ENCODE measurements around the gene TTC9C. TPM values are rescaled to one million over a fixed set of nuclear protein-coding genes. Genes with fewer than 3 reads are reported as not detected.
A peak's percentile ranks its signal among the peaks of the same experiment; 100 is the strongest.

The TTC9C gene
- total and polyA plus RNA-seq, 2 of the 8 experiments (the other 6 are each of a cell fraction or from before 2014, with no cell fraction given), result 25.4 to 34.1 TPM

- TF ChIP-seq, protein P1, sequence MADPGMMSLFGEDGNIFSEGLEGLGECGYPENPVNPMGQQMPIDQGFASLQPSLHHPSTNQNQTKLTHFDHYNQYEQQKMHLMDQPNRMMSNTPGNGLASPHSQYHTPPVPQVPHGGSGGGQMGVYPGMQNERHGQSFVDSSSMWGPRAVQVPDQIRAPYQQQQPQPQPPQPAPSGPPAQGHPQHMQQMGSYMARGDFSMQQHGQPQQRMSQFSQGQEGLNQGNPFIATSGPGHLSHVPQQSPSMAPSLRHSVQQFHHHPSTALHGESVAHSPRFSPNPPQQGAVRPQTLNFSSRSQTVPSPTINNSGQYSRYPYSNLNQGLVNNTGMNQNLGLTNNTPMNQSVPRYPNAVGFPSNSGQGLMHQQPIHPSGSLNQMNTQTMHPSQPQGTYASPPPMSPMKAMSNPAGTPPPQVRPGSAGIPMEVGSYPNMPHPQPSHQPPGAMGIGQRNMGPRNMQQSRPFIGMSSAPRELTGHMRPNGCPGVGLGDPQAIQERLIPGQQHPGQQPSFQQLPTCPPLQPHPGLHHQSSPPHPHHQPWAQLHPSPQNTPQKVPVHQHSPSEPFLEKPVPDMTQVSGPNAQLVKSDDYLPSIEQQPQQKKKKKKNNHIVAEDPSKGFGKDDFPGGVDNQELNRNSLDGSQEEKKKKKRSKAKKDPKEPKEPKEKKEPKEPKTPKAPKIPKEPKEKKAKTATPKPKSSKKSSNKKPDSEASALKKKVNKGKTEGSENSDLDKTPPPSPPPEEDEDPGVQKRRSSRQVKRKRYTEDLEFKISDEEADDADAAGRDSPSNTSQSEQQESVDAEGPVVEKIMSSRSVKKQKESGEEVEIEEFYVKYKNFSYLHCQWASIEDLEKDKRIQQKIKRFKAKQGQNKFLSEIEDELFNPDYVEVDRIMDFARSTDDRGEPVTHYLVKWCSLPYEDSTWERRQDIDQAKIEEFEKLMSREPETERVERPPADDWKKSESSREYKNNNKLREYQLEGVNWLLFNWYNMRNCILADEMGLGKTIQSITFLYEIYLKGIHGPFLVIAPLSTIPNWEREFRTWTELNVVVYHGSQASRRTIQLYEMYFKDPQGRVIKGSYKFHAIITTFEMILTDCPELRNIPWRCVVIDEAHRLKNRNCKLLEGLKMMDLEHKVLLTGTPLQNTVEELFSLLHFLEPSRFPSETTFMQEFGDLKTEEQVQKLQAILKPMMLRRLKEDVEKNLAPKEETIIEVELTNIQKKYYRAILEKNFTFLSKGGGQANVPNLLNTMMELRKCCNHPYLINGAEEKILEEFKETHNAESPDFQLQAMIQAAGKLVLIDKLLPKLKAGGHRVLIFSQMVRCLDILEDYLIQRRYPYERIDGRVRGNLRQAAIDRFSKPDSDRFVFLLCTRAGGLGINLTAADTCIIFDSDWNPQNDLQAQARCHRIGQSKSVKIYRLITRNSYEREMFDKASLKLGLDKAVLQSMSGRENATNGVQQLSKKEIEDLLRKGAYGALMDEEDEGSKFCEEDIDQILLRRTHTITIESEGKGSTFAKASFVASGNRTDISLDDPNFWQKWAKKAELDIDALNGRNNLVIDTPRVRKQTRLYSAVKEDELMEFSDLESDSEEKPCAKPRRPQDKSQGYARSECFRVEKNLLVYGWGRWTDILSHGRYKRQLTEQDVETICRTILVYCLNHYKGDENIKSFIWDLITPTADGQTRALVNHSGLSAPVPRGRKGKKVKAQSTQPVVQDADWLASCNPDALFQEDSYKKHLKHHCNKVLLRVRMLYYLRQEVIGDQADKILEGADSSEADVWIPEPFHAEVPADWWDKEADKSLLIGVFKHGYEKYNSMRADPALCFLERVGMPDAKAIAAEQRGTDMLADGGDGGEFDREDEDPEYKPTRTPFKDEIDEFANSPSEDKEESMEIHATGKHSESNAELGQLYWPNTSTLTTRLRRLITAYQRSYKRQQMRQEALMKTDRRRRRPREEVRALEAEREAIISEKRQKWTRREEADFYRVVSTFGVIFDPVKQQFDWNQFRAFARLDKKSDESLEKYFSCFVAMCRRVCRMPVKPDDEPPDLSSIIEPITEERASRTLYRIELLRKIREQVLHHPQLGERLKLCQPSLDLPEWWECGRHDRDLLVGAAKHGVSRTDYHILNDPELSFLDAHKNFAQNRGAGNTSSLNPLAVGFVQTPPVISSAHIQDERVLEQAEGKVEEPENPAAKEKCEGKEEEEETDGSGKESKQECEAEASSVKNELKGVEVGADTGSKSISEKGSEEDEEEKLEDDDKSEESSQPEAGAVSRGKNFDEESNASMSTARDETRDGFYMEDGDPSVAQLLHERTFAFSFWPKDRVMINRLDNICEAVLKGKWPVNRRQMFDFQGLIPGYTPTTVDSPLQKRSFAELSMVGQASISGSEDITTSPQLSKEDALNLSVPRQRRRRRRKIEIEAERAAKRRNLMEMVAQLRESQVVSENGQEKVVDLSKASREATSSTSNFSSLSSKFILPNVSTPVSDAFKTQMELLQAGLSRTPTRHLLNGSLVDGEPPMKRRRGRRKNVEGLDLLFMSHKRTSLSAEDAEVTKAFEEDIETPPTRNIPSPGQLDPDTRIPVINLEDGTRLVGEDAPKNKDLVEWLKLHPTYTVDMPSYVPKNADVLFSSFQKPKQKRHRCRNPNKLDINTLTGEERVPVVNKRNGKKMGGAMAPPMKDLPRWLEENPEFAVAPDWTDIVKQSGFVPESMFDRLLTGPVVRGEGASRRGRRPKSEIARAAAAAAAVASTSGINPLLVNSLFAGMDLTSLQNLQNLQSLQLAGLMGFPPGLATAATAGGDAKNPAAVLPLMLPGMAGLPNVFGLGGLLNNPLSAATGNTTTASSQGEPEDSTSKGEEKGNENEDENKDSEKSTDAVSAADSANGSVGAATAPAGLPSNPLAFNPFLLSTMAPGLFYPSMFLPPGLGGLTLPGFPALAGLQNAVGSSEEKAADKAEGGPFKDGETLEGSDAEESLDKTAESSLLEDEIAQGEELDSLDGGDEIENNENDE (IDR thresholded peaks at IDR 0.05; ENCODE audit: insufficient replicate concordance, low read length), result no peak
- peak; percentile 16; the same call in 1 of the 2 replicates for TF ChIP-seq POLR2AphosphoS5 (IDR thresholded peaks at IDR 0.05; ENCODE audit: low read depth, low read length)
- TF ChIP-seq, protein P2, sequence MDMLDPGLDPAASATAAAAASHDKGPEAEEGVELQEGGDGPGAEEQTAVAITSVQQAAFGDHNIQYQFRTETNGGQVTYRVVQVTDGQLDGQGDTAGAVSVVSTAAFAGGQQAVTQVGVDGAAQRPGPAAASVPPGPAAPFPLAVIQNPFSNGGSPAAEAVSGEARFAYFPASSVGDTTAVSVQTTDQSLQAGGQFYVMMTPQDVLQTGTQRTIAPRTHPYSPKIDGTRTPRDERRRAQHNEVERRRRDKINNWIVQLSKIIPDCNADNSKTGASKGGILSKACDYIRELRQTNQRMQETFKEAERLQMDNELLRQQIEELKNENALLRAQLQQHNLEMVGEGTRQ (IDR thresholded peaks at IDR 0.05; ENCODE audit: low read length), result no peak
- TF ChIP-seq HDAC2 (IDR thresholded peaks at IDR 0.05; ENCODE audit: borderline replicate concordance in 1 of 2, low read depth in 2 of 2, low read length in 2 of 2), result no peak; a peak in 1 of 4 replicates
- peak; percentile 92 for TF ChIP-seq TAF7 (optimal IDR thresholded peaks at IDR 0.05; ENCODE audit: borderline replicate concordance, low read depth, low read length)
- no peak for TF ChIP-seq SAP30 (IDR thresholded peaks at IDR 0.05; ENCODE audit: insufficient read depth, insufficient replicate concordance, low read length)
- TF ChIP-seq KDM4A (IDR thresholded peaks at IDR 0.05; ENCODE audit: low read depth, low read length, severe bottlenecking), result no peak
- TF ChIP-seq TAF1 (IDR thresholded peaks at IDR 0.05; ENCODE audit: low read depth, low read length), result peak; percentile 45; the same call in 1 of the 2 replicates
- TF ChIP-seq SP1 (IDR thresholded peaks at IDR 0.05; ENCODE audit: low read depth, low read length), result no peak
Measured at GRCh38 chr11:62786318-62787004, 58.2 kb downstream of the TTC9C start (continued).

Data from H1 (cell line).